ENCODE results near the gene CCNB1IP1.
"Not testable (repeated sequence)": the region's sequence is repeated elsewhere in the genome, so short reads cannot be mapped to it uniquely, and the experiment has no call there.

CCNB1IP1 gene, protein sequence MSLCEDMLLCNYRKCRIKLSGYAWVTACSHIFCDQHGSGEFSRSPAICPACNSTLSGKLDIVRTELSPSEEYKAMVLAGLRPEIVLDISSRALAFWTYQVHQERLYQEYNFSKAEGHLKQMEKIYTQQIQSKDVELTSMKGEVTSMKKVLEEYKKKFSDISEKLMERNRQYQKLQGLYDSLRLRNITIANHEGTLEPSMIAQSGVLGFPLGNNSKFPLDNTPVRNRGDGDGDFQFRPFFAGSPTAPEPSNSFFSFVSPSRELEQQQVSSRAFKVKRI

DNA sequence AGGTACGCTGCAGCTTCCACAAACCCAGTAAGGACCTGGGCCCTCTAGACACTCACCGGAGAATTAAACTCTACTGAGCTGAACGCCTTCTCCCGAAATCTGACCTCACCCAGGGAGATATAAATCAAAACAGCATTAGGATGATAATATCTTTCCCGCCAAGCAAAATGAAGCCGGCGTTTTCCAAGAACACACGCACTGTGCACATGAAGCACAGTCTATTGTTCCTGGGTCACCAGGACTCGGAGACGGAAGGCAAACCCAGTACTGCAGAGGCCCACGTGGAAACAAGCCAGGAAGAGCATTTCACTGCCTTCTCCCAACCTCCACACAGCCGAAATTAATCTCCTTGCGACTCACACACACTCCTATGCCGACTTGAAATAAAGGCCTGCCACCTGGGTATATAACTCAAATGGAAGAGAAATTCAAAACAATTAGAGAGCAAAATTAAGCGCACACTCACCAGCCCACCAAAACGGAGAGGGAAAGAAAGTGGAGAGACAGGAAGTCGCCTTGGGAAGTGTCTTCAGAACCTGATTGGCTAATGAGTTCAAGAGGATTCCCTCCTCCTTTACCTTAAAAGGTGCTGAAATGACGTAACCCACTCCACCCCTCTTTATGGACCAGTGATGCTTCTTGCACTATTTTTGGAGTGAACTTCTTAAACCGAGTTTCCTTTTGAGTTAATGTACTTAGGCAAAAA lies at the start of gene CCNB1IP1:
CCNB1IP1 (minus strand) TSS at position 492 of the 706 bp plus-strand sequence. CDS start 16,756 bp downstream, outside the sequence.
- DNase-seq: peak; percentile 70

DNA sequence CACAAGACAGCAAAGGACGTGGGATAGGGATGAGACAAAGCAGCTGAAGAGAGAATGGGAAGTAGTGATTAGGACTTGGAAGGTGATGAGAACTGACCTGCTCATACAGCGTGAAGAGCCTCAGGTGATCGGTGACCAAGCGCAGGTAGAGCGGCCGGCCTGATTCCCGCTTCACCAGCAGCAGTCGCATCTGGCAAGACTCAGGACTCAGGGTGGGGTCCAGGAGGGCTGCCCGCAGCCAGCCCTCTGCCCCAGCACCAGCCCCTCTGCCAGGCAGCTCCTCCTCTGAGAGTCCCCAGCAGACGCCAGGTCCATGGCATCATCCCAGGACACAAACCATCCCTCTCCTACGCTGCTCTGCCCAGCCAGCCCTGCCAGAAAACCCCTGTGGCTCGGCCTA lies 49.4 kb upstream of the CCNB1IP1 start:
- no peak for DNase-seq

DNA sequence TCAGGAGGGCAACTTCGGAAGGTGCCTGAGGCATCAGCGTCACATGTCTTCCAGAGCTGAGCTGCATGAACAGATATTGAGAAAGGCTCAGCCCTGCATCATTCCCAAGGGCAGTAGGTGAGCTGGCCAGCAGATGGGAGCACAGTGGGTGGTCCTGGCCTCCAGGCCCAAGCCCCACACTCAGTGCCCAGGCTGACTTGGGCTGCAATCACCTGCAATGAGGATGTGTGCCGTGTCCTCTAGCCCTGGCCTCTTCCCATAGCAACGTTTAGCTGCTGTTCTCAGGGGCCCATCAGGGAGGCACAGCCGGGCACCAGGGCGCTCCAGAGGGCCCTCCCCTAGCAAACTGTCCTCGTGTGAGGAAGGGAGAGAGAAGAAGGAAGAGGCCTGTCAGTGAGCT lies 48.3 kb upstream of the CCNB1IP1 start:
- no peak for DNase-seq

DNA sequence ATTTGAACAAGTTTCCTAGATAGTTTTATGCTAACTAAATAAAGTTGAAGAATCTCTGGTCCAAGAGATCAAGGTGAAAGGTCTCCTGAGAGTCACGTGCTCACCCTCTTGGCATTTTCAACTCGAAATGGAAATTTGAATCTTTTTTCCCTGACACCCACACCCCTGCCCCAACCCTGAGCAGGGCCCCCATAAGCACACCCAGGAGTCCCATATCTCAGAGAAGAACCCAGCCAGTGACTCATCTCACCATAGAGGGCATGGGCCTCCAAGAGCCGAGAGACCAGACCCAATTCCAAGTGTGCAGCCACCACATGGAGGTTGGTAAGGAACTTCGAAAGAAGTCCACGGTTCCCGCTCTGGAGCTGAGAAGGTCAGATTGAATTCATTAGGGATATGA lies 47.6 kb upstream of the CCNB1IP1 start:
- DNase-seq: no peak

DNA sequence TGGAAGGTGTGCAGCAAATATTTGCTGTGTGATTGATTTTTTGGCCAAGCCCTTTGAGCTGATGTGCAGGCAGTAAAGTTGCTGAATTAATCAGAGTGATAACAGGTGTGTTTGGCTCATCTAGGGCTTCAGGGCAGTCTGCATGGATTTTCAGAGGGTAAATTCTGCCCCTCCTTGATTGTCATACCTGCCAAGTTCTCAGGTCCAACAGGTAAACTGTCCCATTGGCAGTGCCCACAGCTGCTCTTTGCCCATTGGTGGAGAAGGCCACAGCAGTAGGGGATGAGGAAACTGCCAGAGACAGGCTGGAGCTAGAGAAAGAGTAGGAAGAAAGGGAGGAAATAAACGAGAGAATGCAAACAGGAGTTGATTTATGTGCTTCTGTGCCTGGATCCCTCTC lies 46.7 kb upstream of the CCNB1IP1 start:
- no peak for DNase-seq

DNA sequence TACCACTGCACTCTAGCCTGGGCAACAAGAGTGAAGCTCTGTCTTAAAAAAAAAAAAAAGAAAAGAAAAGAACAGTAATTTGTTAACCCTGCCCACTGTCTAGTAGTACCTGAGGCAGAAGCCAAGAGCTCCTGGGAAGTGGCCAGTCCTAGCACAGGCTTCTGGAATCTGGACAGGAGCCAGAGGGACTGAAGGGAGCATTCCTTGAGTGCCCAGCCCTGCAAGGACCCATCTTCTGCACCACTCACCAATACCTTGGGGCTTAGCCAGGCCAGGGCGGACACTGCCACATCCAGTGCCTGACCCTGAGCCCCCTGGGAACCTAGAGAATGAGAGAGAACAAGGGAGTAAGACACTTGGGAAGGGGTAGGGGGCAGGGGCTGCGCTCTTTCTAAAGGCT lies 44.1 kb upstream of the CCNB1IP1 start:
- no peak for DNase-seq

DNA sequence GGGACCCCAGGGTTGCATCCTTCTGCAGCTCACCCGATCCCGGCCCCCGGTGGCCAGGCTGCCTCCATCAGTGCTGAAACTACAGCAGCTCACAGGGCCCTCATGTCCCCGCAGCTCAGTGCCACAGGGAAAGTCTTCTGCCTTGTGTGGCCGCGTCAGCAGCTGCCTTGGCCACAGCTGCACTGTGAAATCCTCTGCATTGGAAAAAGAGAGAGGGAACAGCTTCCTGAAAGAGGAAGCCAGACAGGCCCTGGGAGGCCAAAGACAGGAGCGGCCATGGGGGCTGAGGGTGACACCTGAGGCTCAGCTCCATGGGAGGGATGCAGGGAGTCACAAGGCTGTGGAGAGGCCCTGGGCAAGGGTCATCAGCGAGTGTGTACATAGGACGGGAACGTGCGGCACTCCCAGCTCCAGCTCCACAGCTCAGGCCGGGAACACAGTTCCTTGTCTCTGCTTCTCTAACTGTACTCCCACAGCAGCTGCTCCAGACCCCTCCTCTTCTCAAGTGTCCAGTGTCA lies 43.1 kb upstream of the CCNB1IP1 start:
- no peak for DNase-seq

DNA sequence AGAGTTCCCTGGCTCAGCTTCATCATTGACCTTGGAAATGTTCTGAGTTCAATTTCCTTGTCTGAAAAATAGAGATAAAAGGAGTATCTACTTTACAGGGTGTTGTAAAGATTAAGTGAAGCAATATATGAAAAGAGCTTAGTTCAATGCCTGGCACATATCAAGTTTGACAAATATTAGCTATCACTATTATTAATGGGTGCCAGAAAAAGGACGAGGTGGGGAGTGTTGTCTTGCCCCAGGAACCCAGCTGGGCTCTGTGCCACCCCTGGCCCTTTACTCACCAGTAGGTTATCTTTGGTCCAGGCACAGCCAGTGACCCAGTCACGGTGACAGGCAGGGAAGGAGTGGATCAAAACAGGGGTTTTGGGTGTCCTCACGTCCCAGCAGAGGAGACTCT lies 42.4 kb upstream of the CCNB1IP1 start:
- DNase-seq: no peak

DNA sequence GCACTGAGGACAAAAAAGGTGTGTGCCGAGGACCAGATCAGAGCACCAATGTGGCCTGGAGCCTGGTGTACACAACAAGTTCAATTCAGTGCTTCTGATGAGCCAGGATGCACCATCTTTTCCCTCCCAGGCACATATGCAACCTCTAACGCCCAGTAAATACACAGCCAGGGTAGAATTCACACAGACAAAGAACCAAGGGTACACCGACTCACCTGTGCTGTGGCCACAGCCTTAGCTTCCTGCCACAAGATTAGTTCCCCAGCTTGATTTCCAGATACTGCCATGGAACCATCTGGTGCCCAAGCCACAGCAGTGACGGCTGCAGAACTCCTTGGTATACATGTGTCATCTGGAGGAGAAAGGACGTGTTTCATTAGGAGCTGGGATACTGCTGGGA lies 39.7 kb upstream of the CCNB1IP1 start:
- DNase-seq: no peak

DNA sequence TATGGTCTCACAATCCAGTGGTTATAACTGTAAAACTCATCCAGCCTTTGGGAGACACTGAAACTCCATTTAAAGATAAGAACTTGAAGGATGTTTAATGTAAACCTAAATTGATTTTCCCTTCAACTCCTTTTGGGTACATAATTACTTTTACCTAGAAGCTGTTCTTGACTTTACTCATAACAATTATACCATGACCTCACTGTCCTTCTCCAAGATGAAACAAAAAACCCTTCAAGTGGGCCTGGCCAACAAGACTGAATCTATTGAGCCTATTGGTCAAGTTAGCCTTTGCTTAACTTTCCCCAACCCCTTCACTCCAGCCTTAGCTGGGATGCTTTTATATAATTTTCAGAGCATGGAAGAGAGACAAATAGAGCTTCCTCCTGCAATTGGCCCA lies 32.8 kb upstream of the CCNB1IP1 start:
- DNase-seq: no peak

DNA sequence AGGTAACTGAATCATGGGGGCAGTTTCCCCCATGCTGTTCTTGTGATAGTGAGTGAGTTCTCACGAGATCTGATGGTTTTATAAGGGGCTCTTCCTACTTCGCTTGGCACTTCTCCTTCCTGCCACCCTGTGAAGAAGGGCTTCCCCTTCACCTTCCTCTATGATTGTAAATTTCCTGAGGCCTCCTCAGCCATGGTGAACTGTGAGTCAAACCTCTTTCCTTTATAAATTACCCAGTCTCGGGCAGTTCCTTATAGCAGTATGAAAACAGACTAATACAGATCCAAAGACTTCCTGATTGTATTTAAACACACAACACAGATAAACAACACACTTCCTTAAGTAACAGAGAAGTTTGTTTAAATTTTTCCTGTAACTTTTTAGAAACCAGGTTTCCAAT lies 25.4 kb upstream of the CCNB1IP1 start:
- DNase-seq: not testable (repeated sequence)

DNA sequence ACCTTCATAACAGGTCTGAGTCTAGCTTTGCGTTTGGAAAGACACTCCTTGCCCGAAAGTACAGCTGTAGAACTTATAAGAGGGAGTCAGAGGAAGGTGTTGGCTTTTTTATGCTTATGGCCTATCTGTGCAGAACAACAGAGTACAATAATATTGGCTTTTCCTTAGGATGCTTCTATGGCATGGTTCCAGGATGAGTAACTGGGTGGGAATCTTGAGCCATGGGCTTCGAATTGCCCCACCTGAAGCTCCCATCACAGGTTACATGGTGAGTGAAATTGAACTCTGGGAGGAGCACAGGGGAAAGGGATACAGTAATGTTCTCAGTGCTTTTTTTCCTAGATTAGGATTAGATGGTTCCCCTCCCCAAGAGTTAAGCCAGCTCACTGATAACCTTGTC lies 23.3 kb upstream of the CCNB1IP1 start:
- no peak for DNase-seq

DNA sequence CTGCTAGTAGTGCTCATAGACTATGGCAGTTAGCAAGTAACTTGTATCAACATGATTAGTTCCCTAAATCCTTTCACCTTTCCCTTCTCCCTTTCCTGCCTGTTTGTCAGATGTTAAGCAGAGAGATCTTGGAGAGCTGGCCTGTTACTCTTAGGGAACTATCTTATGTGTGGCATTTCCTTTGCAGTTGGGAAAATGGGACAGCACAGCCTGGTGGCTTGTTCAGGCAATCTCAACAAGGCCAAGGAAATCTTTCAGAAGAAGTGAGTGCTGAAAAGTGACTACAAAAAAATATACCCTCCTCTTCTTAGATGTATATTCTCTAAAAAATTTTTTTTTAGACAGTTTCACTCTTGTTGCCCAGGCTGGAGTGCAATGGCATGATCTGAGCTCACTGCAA lies 17.8 kb upstream of the CCNB1IP1 start:
- DNase-seq: no peak

DNA sequence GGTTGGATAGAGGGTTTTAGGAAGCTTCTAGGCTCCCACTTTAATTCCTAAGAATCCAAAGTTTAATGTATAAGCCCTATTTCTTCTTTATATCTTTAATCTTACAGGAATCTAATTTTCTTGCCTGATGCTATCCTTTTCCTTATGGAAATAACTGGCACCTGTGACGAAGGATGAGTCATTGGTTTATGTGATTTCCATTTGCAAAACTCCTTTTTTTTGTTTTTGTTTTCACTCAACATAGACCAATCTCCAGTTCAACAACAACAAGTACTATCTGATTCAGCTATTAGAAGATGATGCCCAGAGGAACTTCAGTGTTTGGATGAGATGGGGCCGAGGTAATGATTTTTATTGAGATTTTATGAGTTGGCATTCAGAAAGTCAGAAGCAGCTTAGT lies 17.2 kb upstream of the CCNB1IP1 start:
- DNase-seq: no peak

DNA sequence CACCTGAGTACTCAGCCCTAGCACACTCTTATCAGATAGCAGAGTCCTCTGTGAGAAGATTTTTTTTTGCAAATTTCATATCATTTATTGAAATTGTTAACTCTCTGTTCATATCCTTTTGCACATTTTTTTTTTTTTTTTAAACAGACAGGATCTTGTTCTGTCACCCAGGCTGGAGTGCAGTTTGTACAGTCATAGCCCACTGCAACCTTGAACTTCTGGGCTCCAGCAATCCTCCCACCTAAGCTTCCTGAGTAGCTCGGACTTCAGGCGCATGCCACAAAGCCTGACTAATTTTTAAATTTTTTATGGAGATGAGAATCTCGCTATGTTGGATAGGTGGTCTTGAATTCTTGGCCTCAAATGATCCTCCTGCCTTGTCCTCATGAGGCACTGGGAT lies 14.7 kb upstream of the CCNB1IP1 start:
- DNase-seq: no peak

DNA sequence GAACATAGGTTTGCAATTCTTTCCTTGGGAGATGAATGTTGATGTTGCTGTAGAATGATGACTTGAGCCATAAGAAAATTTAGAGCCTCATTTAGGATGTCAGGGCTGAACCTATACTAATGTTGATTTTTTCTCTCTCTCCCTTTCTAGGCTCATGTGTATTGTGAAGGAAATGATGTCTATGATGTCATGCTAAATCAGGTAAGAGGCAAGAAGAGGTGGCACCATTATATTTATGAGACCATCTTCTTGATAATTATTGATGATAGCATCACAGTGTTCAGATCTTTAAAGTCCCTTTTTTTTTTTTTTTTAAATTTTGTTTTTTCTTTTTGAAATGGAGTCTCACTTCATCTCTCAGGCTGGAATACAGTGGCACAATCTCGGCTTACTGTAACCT lies 13.6 kb upstream of the CCNB1IP1 start:
- no peak for DNase-seq

DNA sequence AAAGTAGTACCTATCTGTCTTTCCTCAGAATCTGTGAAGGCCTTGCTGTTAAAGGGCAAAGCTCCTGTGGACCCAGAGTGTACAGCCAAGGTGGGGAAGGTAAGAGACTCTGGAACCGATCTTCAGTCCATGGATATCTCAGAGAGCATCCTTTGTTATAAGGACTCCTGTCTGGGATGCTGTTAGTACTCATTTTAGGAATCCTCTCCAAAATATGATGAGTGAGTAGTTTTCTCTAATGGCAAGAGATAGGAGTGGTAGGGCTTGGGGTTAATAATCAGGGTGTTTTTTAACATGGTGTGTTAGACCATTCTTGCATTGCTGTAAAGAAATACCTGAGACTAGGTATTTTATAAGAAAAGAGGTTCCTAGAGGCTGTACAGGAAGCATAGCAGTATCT lies 12.3 kb upstream of the CCNB1IP1 start:
- no peak for DNase-seq

DNA sequence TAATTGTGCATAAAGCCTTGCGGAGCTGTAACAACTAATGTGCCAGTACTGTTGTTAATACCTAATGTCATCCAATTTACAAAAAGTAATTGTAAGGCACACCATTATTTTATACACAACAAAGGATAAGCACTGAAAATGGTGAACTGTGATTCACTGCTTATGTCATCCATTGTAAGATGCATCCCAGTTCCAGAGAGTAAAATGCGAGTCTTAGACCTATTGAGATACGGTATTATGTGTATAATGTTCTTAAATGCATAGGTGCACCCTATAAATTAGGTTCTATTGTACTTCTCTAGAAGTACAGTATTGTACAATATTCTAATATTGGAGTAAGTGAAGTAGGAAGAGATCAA lies 10.8 kb upstream of the CCNB1IP1 start:
- DNase-seq: no peak

DNA sequence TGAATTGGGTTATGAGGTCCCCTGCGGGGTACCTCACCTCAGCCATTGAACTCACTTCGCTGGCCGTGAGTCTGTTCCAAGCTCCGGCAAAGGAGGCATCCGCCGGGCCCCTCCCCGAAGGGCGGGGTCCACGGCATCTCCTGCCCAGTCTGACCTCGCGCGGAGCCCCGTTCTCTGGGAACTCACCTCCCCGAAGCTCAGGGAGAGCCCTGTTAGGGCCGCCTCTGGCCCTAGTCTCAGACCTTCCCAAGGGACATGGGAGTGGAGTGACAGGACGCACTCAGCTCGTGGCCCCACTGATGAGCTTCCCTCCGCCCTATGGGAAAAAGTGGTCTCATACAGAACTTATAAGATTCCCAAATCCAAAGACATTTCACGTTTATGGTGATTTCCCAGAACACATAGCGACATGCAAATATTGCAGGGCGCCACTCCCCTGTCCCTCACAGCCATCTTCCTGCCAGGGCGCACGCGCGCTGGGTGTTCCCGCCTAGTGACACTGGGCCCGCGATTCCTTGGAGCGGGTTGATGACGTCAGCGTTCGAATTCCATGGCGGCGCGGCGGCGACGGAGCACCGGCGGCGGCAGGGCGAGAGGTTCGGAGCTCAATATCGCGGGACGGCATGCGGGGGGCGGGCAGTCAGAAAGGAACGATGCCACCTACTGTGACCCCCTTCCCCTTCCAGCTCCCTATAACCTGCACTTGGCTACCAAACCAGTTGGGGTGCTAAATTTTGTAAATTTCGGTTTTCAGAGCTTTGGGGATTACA lies 10.2 kb upstream of the CCNB1IP1 start, which contains the start of gene PARP2:
PARP2 (plus strand) TSS at position 544 of the 770 bp plus-strand sequence; CDS start at position 551, 7 bp downstream.
- DNase-seq: peak; percentile 96

DNA sequence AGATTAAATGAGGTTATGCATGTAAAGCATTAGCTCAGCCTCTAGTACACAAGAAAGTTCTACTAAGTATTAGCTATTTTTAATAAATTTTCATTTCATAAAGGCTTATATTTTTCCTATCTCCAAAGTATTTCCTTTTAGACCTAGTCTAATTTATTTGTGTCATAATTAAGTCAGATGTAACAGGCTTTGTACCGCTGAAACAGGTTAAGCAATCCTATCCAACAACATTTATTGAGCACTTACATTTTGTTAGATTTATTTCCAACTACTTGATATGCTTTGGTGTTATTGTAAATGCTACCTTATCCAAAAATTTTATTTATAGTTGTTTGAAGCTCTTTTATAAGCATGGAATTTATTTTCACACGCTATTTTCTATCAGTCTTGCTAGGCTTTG lies 8.6 kb upstream of the CCNB1IP1 start:
- no peak for DNase-seq

DNA sequence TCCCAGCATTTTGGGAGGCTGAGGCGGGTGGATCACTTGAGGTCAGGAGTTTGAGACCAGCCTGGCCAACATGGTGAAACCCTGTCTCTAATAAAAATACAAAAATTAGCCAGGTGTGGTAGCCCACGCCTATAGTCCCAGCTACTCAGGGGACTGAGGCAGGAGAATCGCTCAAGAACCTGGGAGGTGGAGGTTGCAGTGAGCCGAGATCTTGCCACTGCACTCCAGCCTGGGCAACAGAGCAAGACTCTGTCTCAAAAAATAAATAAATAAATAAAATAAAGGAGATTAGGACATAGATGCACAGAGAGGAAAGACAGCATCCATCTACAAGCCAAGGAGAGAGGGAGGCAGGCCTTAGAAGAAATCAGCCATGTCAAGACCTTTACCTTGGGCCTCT lies 8.0 kb upstream of the CCNB1IP1 start:
- not testable (repeated sequence) for DNase-seq

DNA sequence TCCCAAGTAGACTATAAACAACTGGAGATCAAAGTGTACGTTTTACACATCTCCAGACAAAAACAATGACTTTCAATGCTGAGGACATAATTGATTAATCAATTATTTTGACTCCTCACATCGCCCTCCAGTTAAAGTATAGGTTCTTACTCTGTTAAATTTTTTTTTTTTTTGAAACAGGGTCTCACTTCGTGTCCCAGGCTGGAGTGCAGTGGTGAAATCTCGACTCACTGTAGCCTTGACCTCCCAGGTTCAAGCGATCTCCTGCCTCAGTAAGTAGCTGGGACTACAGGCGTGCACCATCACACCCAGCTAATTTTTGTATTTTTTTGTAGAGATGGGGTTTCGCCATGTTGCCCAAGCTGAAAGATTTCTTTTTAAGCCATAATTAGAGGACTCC lies 938 bp upstream of the CCNB1IP1 start:
- DNase-seq: no peak

DNA sequence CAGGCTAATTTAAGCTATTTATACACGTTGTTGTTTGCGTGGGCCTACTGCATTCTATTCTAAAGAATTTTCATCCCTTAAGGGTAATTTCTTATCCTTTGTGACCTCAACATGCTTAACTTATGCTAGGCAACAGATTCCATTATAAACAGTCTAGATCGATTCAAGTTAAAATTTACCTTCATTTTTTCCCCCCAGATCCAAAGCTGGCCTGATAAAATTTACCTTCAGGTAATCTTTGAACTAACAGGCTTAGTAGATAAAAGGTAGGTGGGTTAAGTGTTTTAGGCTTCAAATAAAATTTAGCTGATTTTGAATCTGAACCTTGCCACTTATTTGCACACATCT lies 389 bp upstream of the CCNB1IP1 start:
- no peak for DNase-seq

DNA sequence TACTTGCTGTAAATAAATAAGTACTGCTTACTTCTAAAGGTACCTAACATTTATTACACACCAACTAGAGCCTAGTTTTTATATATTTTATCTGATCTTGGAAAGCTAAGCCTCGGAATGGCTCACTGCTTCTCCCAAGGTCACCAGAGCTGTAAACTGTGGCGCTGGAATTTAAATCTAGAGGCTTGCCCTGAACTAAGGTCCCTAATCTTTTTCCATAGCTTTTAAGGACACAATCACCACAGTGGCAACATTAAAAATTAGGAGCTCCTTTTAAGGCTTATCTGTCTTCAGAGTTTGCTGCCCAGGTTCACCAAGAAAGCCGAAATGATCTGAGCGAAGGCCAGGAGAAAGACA lies 670 bp downstream of the CCNB1IP1 start:
- DNase-seq: no peak
